Measurements from ENCODE around the gene TTYH1.
"Not testable (repeated sequence)": the region's sequence is repeated elsewhere in the genome, so short reads cannot be mapped to it uniquely, and the experiment has no call there.

TTYH1 gene

GRCh38 chr19:54415208-54415900 is at the start of gene TTYH1:
Gene TTYH1, plus strand, starts transcription at chr19:54415464. Its CDS starts 89 bp downstream, at chr19:54415553.
- no peaks in the 10 kb centered on the region for H3K27me3 ChIP-seq (ENCODE audit: insufficient read depth, low read length, poor library complexity, severe bottlenecking)

GRCh38 chr19:54365798-54366197 is 49.5 kb upstream of the TTYH1 start:
- H3F3A ChIP-seq (ENCODE audit: low read depth); H3K27me3 ChIP-seq (ENCODE audit: insufficient read depth, low read length, poor library complexity, severe bottlenecking); H2AFZ ChIP-seq (ENCODE audit: low read length); H3K9me3 ChIP-seq (ENCODE audit: insufficient read depth, low read depth, low read length); H3K9me2 ChIP-seq (replicated peaks; ENCODE audit: low read depth, low read length); H3K36me3 ChIP-seq (ENCODE audit: insufficient read depth, low read length); H3K4me3 ChIP-seq (ENCODE audit: low read length, poor library complexity, severe bottlenecking): not testable (repeated sequence)
- H3K9ac ChIP-seq (ENCODE audit: low read depth, low read length, poor library complexity, severe bottlenecking), result peak overlapping the region; percentile 98
- peaks cover 83% of the 10 kb centered on the region for H3K79me2 ChIP-seq (ENCODE audit: insufficient read depth, low read length)
- peaks cover 49% of the 10 kb centered on the region for H3K4me1 ChIP-seq (ENCODE audit: insufficient read depth, low read length, poor library complexity, severe bottlenecking)
- H3K4me2 ChIP-seq (ENCODE audit: low read depth, low read length, poor library complexity, severe bottlenecking), result peak overlapping the region; percentile 81
- peaks cover 11% of the 10 kb centered on the region for H4K20me1 ChIP-seq (ENCODE audit: insufficient read depth, low read length, poor library complexity, severe bottlenecking)

More at GRCh38 chr19:54415208-54415900, at the start of gene TTYH1:
- TF ChIP-seq, protein P1, sequence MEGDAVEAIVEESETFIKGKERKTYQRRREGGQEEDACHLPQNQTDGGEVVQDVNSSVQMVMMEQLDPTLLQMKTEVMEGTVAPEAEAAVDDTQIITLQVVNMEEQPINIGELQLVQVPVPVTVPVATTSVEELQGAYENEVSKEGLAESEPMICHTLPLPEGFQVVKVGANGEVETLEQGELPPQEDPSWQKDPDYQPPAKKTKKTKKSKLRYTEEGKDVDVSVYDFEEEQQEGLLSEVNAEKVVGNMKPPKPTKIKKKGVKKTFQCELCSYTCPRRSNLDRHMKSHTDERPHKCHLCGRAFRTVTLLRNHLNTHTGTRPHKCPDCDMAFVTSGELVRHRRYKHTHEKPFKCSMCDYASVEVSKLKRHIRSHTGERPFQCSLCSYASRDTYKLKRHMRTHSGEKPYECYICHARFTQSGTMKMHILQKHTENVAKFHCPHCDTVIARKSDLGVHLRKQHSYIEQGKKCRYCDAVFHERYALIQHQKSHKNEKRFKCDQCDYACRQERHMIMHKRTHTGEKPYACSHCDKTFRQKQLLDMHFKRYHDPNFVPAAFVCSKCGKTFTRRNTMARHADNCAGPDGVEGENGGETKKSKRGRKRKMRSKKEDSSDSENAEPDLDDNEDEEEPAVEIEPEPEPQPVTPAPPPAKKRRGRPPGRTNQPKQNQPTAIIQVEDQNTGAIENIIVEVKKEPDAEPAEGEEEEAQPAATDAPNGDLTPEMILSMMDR (conservative IDR thresholded peaks at IDR 0.05; ENCODE audit: low read length), result peak; percentile 32
- TF ChIP-seq EZH2phosphoT487 (IDR thresholded peaks at IDR 0.05; ENCODE audit: borderline replicate concordance), result no peak
- H3K9ac ChIP-seq (ENCODE audit: low read depth, low read length, poor library complexity, severe bottlenecking), result peak within 1 kb of the TSS; percentile 54
- peaks cover 15% of the 10 kb centered on the region for H3K4me1 ChIP-seq (ENCODE audit: insufficient read depth, low read length, poor library complexity, severe bottlenecking)
- no peaks in the 10 kb centered on the region for H3K79me2 ChIP-seq (ENCODE audit: insufficient read depth, low read length)
- H2AFZ ChIP-seq (ENCODE audit: low read length), result peak within 1 kb of the TSS; percentile 49; the same call in 1 of the 2 replicates
- H3K36me3 ChIP-seq (ENCODE audit: insufficient read depth, low read length), result no peaks in the 10 kb centered on the region
- H3F3A ChIP-seq (ENCODE audit: low read depth), result no peaks in the 10 kb centered on the region
- H4K20me1 ChIP-seq (ENCODE audit: insufficient read depth, low read length, poor library complexity, severe bottlenecking), result no peaks in the 10 kb centered on the region
- H3K4me2 ChIP-seq (ENCODE audit: low read depth, low read length, poor library complexity, severe bottlenecking), result peak within 1 kb of the TSS; percentile 71
- peak within 1 kb of the TSS; percentile 67 for H3K4me3 ChIP-seq (ENCODE audit: low read length, poor library complexity, severe bottlenecking)
- no peaks in the 10 kb centered on the region for H3K9me2 ChIP-seq (replicated peaks; ENCODE audit: low read depth, low read length)
- no peaks in the 10 kb centered on the region for H3K9me3 ChIP-seq (ENCODE audit: insufficient read depth, low read depth, low read length)

- Histone ChIP-seq H3K9me2 (replicated peaks; ENCODE audit: low read depth, low read length) (no peaks in the 10 kb centered on the region), H3K9ac (ENCODE audit: low read depth, low read length, poor library complexity, severe bottlenecking) (peak overlapping the region; percentile 56), H3K4me3 (ENCODE audit: low read length, poor library complexity, severe bottlenecking) (peak overlapping the region; percentile 51), H3K9me3 (ENCODE audit: insufficient read depth, low read depth, low read length) (no peaks in the 10 kb centered on the region), H3F3A (ENCODE audit: low read depth) (peaks cover 3% of the 10 kb centered on the region; the same call in 1 of the 2 replicates), H4K20me1 (ENCODE audit: insufficient read depth, low read length, poor library complexity, severe bottlenecking) (peaks cover 11% of the 10 kb centered on the region), H3K4me2 (ENCODE audit: low read depth, low read length, poor library complexity, severe bottlenecking) (peak overlapping the region; percentile 81), H3K27me3 (ENCODE audit: insufficient read depth, low read length, poor library complexity, severe bottlenecking) (no peaks in the 10 kb centered on the region), H3K36me3 (ENCODE audit: insufficient read depth, low read length) (no peaks in the 10 kb centered on the region), H2AFZ (ENCODE audit: low read length) (no peak overlapping the region), H3K79me2 (ENCODE audit: insufficient read depth, low read length) (peaks cover 83% of the 10 kb centered on the region), H3K4me1 (ENCODE audit: insufficient read depth, low read length, poor library complexity, severe bottlenecking) (peaks cover 53% of the 10 kb centered on the region)
- TF ChIP-seq, protein P1 (conservative IDR thresholded peaks at IDR 0.05; ENCODE audit: low read length), result no peak
- TF ChIP-seq EZH2phosphoT487 (IDR thresholded peaks at IDR 0.05; ENCODE audit: borderline replicate concordance), result no peak
Measured at GRCh38 chr19:54366811-54367210, 48.5 kb upstream of the TTYH1 start.

Data from Loucy (cell line).